ENCODE results near the gene SCUBE1. TPM values are rescaled to one million over a fixed set of nuclear protein-coding genes. Genes with fewer than 3 reads are reported as not detected.

The SCUBE1 gene
- total RNA-seq, 4 donors from 2014 or later: 0.78 to 3.5 (median 0.95) TPM

GRCh38 chr22:43345761-43346301 lies 2.7 kb upstream of the SCUBE1 start:
- H3K36me3 ChIP-seq: no peaks in the 10 kb centered on the region
- WGBS, 2 donors: 81 to 86% methylated on average over 7 of the region's 7 CpGs
- H3K9me3 ChIP-seq: no peaks in the 10 kb centered on the region
- intact Hi-C loops (cut with DNase I): loop anchor here (5.0 kb wide), 2 partner anchors 74 to 114 kb away; no protein-coding TSS in a partner anchor
- DNase-seq: no peak
- peaks cover 8% of the 10 kb centered on the region for H3K27me3 ChIP-seq
- TF ChIP-seq CTCF (IDR thresholded peaks at IDR 0.05) (no peak), POLR2A (IDR thresholded peaks at IDR 0.05) (no peak)
- no peak overlapping the region for H3K27ac ChIP-seq
- no peak overlapping the region for H3K4me3 ChIP-seq (replicated peaks in 1 of 3)
- peaks cover 3 to 18% of the 10 kb centered on the region in 2 donors for H3K4me1 ChIP-seq

- Histone ChIP-seq H3K36me3 (no peaks in the 10 kb centered on the region), H3K27me3 (peaks cover 8% of the 10 kb centered on the region), H3K4me3 (replicated peaks in 1 of 3) (no peak overlapping the region), H3K27ac (no peak overlapping the region), H3K9me3 (no peaks in the 10 kb centered on the region), H3K4me1 (peaks cover 3 to 18% of the 10 kb centered on the region in 2 donors)
- DNase-seq: no peak
- intact Hi-C loops (cut with DNase I): loop anchor here (5.0 kb wide), 2 partner anchors 73 to 113 kb away; no protein-coding TSS in a partner anchor
- TF ChIP-seq POLR2A (IDR thresholded peaks at IDR 0.05) (no peak), CTCF (IDR thresholded peaks at IDR 0.05) (no peak)
- 94 to 97% methylated on average over 7 of the region's 7 CpGs for WGBS, 2 donors
These were observed 2.2 kb upstream of the SCUBE1 start for GRCh38 chr22:43345356-43345755.

GRCh38 chr22:43344520-43344787 lies 1.3 kb upstream of the SCUBE1 start:
- Histone ChIP-seq H3K4me1 (peaks cover 3 to 18% of the 10 kb centered on the region in 2 donors), H3K4me3 (replicated peaks in 1 of 3) (no peak overlapping the region), H3K9me3 (no peaks in the 10 kb centered on the region), H3K27me3 (peaks cover 8% of the 10 kb centered on the region), H3K27ac (no peak overlapping the region), H3K36me3 (no peaks in the 10 kb centered on the region)
- 87 to 94% methylated on average over 5 to 6 of the region's 6 CpGs for WGBS, 2 donors
- intact Hi-C loops (cut with DNase I): no loop called here
- no peak for TF ChIP-seq CTCF (IDR thresholded peaks at IDR 0.05)
- TF ChIP-seq POLR2A (IDR thresholded peaks at IDR 0.05): no peak
- no peak for DNase-seq

GRCh38 chr22:43343670-43344519 lies 723 bp upstream of the SCUBE1 start:
- intact Hi-C loops (cut with DNase I): no loop called here
- Histone ChIP-seq H3K27ac (no peak overlapping the region), H3K9me3 (no peaks in the 10 kb centered on the region), H3K36me3 (no peaks in the 10 kb centered on the region), H3K27me3 (peaks cover 8% of the 10 kb centered on the region), H3K4me3 (replicated peaks in 1 of 3) (peak overlapping the region in 1 of 3 donors; percentile 18), H3K4me1 (peaks cover 3 to 22% of the 10 kb centered on the region in 2 donors)
- TF ChIP-seq POLR2A (IDR thresholded peaks at IDR 0.05) (no peak), CTCF (IDR thresholded peaks at IDR 0.05) (no peak)
- 15 to 16% methylated on average over 37 to 38 of the region's 65 CpGs for WGBS, 2 donors
- peak in 1 of 2 donors; percentile 14 for DNase-seq

Data from thyroid gland (tissue), 4 donors.